ENCODE results near the gene DNAJB6.

Gene DNAJB6

GRCh38 chr7:157368955-157369354 is 32.2 kb downstream of the DNAJB6 start:
- peaks cover 58 to 100% of the 10 kb centered on the region in 2 donors for H3K36me3 ChIP-seq (replicated peaks in 1 of 2; ENCODE audit: control insufficient read depth in 2 of 2, insufficient read depth in 2 of 2, low read length in 2 of 2)

GRCh38 chr7:157370742-157371141 is 33.9 kb downstream of the DNAJB6 start:
- Histone ChIP-seq H3K18ac (ENCODE audit: low read length) (no peak overlapping the region), H2BK120ac (ENCODE audit: low read depth, low read length) (no peak overlapping the region), H3K4ac (ENCODE audit: low read length) (no peak overlapping the region), H3K9me3 (replicated peaks in 1 of 2; ENCODE audit: control insufficient read depth in 2 of 2, insufficient read depth in 1 of 2, low read depth in 1 of 2, low read length in 2 of 2) (peaks cover 0 to 13% of the 10 kb centered on the region in 2 donors), H3K27ac (replicated peaks; ENCODE audit: low read length) (no peak overlapping the region), H3K36me3 (replicated peaks in 1 of 2; ENCODE audit: control insufficient read depth in 2 of 2, insufficient read depth in 2 of 2, low read length in 2 of 2) (peaks cover 54 to 99% of the 10 kb centered on the region in 2 donors), H3K27me3 (ENCODE audit: control insufficient read depth in 3 of 3, insufficient read depth in 3 of 3, low read depth in 1 of 3, low read length in 3 of 3) (no peaks in the 10 kb centered on the region), H3K79me1 (ENCODE audit: low read depth, low read length) (peaks cover 10% of the 10 kb centered on the region), H2BK5ac (ENCODE audit: low read length) (no peak overlapping the region), H2AFZ (ENCODE audit: low read length) (no peak overlapping the region), H2BK12ac (ENCODE audit: low read length) (no peak overlapping the region), H3K9ac (ENCODE audit: low read depth, low read length, poor library complexity) (no peak overlapping the region), H4K91ac (ENCODE audit: low read depth, low read length, poor library complexity) (no peak overlapping the region), H2BK15ac (ENCODE audit: low read length) (no peak overlapping the region), H2AK5ac (ENCODE audit: low read depth, low read length) (no peak overlapping the region), H3K4me2 (ENCODE audit: insufficient read depth, low read length, poor library complexity, severe bottlenecking) (no peak overlapping the region), H3K4me1 (ENCODE audit: control insufficient read depth in 2 of 2, insufficient read depth in 1 of 2, low read depth in 1 of 2, low read length in 2 of 2) (no peaks in the 10 kb centered on the region), H3K14ac (ENCODE audit: low read length) (no peak overlapping the region), H3K4me3 (ENCODE audit: low read length in 2 of 2) (no peak overlapping the region), H3K23ac (ENCODE audit: low read depth, low read length, poor library complexity) (no peak overlapping the region), H4K8ac (ENCODE audit: low read depth, low read length) (no peak overlapping the region)
- WGBS, 2 donors (ENCODE audit: extremely low coverage in 2 of 2, insufficient read length in 2 of 2, insufficient replicate concordance in 1 of 2), result no CpG with 5 or more reads among the region's 10 CpGs
- no peak for DNase-seq (ENCODE audit: low spot score)

More at GRCh38 chr7:157368955-157369354, 32.2 kb downstream of the DNAJB6 start:
- Histone ChIP-seq H3K79me1 (ENCODE audit: low read depth, low read length) (peaks cover 10% of the 10 kb centered on the region), H3K18ac (ENCODE audit: low read length) (no peak overlapping the region), H4K91ac (ENCODE audit: low read depth, low read length, poor library complexity) (no peak overlapping the region), H3K14ac (ENCODE audit: low read length) (no peak overlapping the region), H2BK15ac (ENCODE audit: low read length) (no peak overlapping the region), H3K23ac (ENCODE audit: low read depth, low read length, poor library complexity) (no peak overlapping the region), H2BK12ac (ENCODE audit: low read length) (no peak overlapping the region), H3K27ac (replicated peaks; ENCODE audit: low read length) (no peak overlapping the region), H3K4ac (ENCODE audit: low read length) (no peak overlapping the region), H3K4me2 (ENCODE audit: insufficient read depth, low read length, poor library complexity, severe bottlenecking) (no peak overlapping the region), H3K9ac (ENCODE audit: low read depth, low read length, poor library complexity) (no peak overlapping the region), H4K8ac (ENCODE audit: low read depth, low read length) (no peak overlapping the region), H3K27me3 (ENCODE audit: control insufficient read depth in 3 of 3, insufficient read depth in 3 of 3, low read depth in 1 of 3, low read length in 3 of 3) (no peaks in the 10 kb centered on the region), H3K4me1 (ENCODE audit: control insufficient read depth in 2 of 2, insufficient read depth in 1 of 2, low read depth in 1 of 2, low read length in 2 of 2) (no peaks in the 10 kb centered on the region), H2AK5ac (ENCODE audit: low read depth, low read length) (no peak overlapping the region), H2BK5ac (ENCODE audit: low read length) (no peak overlapping the region), H3K4me3 (ENCODE audit: low read length in 2 of 2) (no peak overlapping the region), H3K9me3 (replicated peaks in 1 of 2; ENCODE audit: control insufficient read depth in 2 of 2, insufficient read depth in 1 of 2, low read depth in 1 of 2, low read length in 2 of 2) (peaks cover 0 to 13% of the 10 kb centered on the region in 2 donors), H2BK120ac (ENCODE audit: low read depth, low read length) (no peak overlapping the region), H2AFZ (ENCODE audit: low read length) (no peak overlapping the region)
- DNase-seq (ENCODE audit: low spot score), result no peak
- WGBS, 2 donors (ENCODE audit: extremely low coverage in 2 of 2, insufficient read length in 2 of 2, insufficient replicate concordance in 1 of 2), result no CpG with 5 or more reads among the region's 7 CpGs

GRCh38 chr7:157371296-157371695 is 34.5 kb downstream of the DNAJB6 start:
- H3K27ac ChIP-seq (replicated peaks; ENCODE audit: low read length), result no peak overlapping the region
- H4K8ac ChIP-seq (ENCODE audit: low read depth, low read length), result no peak overlapping the region
- no peak overlapping the region for H2BK15ac ChIP-seq (ENCODE audit: low read length)
- no peaks in the 10 kb centered on the region for H3K4me1 ChIP-seq (ENCODE audit: control insufficient read depth in 2 of 2, insufficient read depth in 1 of 2, low read depth in 1 of 2, low read length in 2 of 2)
- H2AFZ ChIP-seq (ENCODE audit: low read length), result no peak overlapping the region
- H3K9me3 ChIP-seq (replicated peaks in 1 of 2; ENCODE audit: control insufficient read depth in 2 of 2, insufficient read depth in 1 of 2, low read depth in 1 of 2, low read length in 2 of 2), result peaks cover 0 to 13% of the 10 kb centered on the region in 2 donors
- H3K27me3 ChIP-seq (ENCODE audit: control insufficient read depth in 3 of 3, insufficient read depth in 3 of 3, low read depth in 1 of 3, low read length in 3 of 3), result no peaks in the 10 kb centered on the region
- WGBS, 2 donors (ENCODE audit: extremely low coverage in 2 of 2, insufficient read length in 2 of 2, insufficient replicate concordance in 1 of 2), result no CpG with 5 or more reads among the region's 9 CpGs
- no peak overlapping the region for H3K14ac ChIP-seq (ENCODE audit: low read length)
- no peak overlapping the region for H3K9ac ChIP-seq (ENCODE audit: low read depth, low read length, poor library complexity)
- no peak overlapping the region for H2BK12ac ChIP-seq (ENCODE audit: low read length)
- H3K79me1 ChIP-seq (ENCODE audit: low read depth, low read length), result peaks cover 10% of the 10 kb centered on the region
- no peak for DNase-seq (ENCODE audit: low spot score)
- no peak overlapping the region for H4K91ac ChIP-seq (ENCODE audit: low read depth, low read length, poor library complexity)
- peaks cover 54 to 99% of the 10 kb centered on the region in 2 donors for H3K36me3 ChIP-seq (replicated peaks in 1 of 2; ENCODE audit: control insufficient read depth in 2 of 2, insufficient read depth in 2 of 2, low read length in 2 of 2)
- H3K18ac ChIP-seq (ENCODE audit: low read length), result no peak overlapping the region
- no peak overlapping the region for H3K23ac ChIP-seq (ENCODE audit: low read depth, low read length, poor library complexity)
- no peak overlapping the region for H3K4me2 ChIP-seq (ENCODE audit: insufficient read depth, low read length, poor library complexity, severe bottlenecking)
- no peak overlapping the region for H2AK5ac ChIP-seq (ENCODE audit: low read depth, low read length)
- no peak overlapping the region for H2BK120ac ChIP-seq (ENCODE audit: low read depth, low read length)
- H3K4me3 ChIP-seq (ENCODE audit: low read length in 2 of 2), result no peak overlapping the region
- no peak overlapping the region for H3K4ac ChIP-seq (ENCODE audit: low read length)
- H2BK5ac ChIP-seq (ENCODE audit: low read length), result no peak overlapping the region

- DNase-seq (ENCODE audit: low spot score), result no peak
- no peak overlapping the region for H2AFZ ChIP-seq (ENCODE audit: low read length)
- no peak overlapping the region for H2BK12ac ChIP-seq (ENCODE audit: low read length)
- H3K23ac ChIP-seq (ENCODE audit: low read depth, low read length, poor library complexity), result no peak overlapping the region
- H3K18ac ChIP-seq (ENCODE audit: low read length), result no peak overlapping the region
- peaks cover 10% of the 10 kb centered on the region for H3K79me1 ChIP-seq (ENCODE audit: low read depth, low read length)
- no peaks in the 10 kb centered on the region for H3K27me3 ChIP-seq (ENCODE audit: control insufficient read depth in 3 of 3, insufficient read depth in 3 of 3, low read depth in 1 of 3, low read length in 3 of 3)
- no peak overlapping the region for H2AK5ac ChIP-seq (ENCODE audit: low read depth, low read length)
- H2BK120ac ChIP-seq (ENCODE audit: low read depth, low read length), result no peak overlapping the region
- no peak overlapping the region for H2BK5ac ChIP-seq (ENCODE audit: low read length)
- no peak overlapping the region for H3K9ac ChIP-seq (ENCODE audit: low read depth, low read length, poor library complexity)
- H3K4ac ChIP-seq (ENCODE audit: low read length), result no peak overlapping the region
- H3K14ac ChIP-seq (ENCODE audit: low read length), result no peak overlapping the region
- H3K9me3 ChIP-seq (replicated peaks in 1 of 2; ENCODE audit: control insufficient read depth in 2 of 2, insufficient read depth in 1 of 2, low read depth in 1 of 2, low read length in 2 of 2), result peaks cover 0 to 4% of the 10 kb centered on the region in 2 donors
- H3K4me2 ChIP-seq (ENCODE audit: insufficient read depth, low read length, poor library complexity, severe bottlenecking), result no peak overlapping the region
- no peak overlapping the region for H4K91ac ChIP-seq (ENCODE audit: low read depth, low read length, poor library complexity)
- WGBS, 2 donors (ENCODE audit: extremely low coverage in 2 of 2, insufficient read length in 2 of 2, insufficient replicate concordance in 1 of 2), result no CpG with 5 or more reads among the region's 24 CpGs
- no peak overlapping the region for H3K27ac ChIP-seq (replicated peaks; ENCODE audit: low read length)
- peak overlapping the region in 1 of 2 donors; percentile 44 for H3K4me3 ChIP-seq (ENCODE audit: low read length in 2 of 2)
- H2BK15ac ChIP-seq (ENCODE audit: low read length), result no peak overlapping the region
- H3K4me1 ChIP-seq (ENCODE audit: control insufficient read depth in 2 of 2, insufficient read depth in 1 of 2, low read depth in 1 of 2, low read length in 2 of 2), result no peaks in the 10 kb centered on the region
- H3K36me3 ChIP-seq (replicated peaks in 1 of 2; ENCODE audit: control insufficient read depth in 2 of 2, insufficient read depth in 2 of 2, low read length in 2 of 2), result peaks cover 45 to 94% of the 10 kb centered on the region in 2 donors
- no peak overlapping the region for H4K8ac ChIP-seq (ENCODE audit: low read depth, low read length)
These were observed 35.8 kb downstream of the DNAJB6 start for GRCh38 chr7:157372300-157373232.

Measured in neuronal stem cell (in vitro differentiated cells).